Activated CD4-positive, alpha-beta T cell treated with anti-CD3 and anti-CD28 coated beads for 24 hours (primary cell): ENCODE data around the gene RGS16.

Experiments used
- DNase-seq, 2 donors: peaks; one replicate each; pipeline ENCODE4 v3.0.0-alpha.2; 2020; ENCODE audit warnings: low read depth in 2 of 2

RGS16 gene

DNA sequence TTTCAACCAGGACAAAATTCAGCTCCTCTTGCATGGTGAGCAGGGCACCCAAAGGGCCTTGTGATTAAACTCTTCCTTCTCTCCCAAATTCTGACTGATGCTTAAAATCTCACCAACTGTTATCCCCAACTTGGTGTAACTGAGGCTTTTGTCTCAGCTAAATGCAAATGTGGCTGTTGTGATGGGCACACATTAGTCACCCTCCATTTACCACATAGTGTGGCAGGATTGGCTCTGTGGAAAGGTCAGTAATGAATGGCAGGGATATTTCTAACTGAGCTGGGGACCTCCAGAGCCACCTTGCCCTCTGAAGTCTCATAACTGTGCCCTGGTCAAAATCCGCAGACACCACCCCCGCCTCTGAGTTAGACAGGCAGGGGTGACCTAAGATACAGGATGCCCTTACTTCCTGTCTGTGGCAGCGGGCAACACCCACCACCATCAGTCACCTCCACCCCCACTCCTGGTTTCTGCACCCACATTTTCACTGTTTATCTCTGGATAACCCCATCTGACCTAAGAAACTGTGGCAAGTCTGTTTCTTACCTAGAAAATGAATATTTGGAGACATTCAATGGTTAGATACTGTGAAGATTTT, 25.4 kb upstream of the RGS16 start:
- DNase-seq: peak; percentile 41 to 48

DNA sequence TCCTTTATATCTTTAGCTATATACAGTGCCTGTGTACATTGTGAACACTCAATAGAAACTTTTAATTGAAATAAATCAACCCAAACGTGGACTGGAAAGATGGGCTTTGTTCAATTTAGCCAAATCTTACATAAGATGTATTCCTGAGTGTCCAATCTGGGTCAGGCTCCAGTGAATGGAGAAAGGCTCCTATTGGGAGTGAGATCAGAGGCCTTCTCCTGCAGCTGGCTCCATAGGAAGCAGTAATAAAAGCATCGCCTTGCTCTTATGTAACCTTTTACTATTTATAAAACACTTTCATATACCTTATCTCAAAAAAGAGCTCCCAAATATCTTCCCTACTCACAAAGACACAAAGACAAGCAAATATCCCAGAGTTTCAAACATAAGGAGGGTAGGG, 24.9 kb upstream of the RGS16 start:
- DNase-seq: no peak

DNA sequence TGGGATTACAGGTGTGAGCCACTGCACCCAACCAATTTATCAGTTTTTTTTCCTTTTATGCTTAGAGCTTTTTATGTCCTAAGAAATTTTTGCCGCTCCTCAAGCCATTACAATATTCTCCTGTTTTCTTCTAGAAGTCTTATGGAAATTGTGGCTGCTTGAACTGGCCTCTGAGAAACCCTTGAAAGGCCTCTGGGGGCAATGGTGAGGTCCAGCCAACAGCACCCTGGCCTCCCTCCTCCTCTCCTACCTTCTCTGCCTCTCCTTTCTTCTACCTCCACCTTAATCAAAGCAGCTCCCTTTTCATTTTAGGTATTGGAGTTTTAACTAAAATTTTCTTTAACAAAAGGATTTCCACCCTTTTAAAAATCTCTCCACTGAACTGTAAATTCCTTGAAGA, 24.5 kb upstream of the RGS16 start:
- no peak for DNase-seq

DNA sequence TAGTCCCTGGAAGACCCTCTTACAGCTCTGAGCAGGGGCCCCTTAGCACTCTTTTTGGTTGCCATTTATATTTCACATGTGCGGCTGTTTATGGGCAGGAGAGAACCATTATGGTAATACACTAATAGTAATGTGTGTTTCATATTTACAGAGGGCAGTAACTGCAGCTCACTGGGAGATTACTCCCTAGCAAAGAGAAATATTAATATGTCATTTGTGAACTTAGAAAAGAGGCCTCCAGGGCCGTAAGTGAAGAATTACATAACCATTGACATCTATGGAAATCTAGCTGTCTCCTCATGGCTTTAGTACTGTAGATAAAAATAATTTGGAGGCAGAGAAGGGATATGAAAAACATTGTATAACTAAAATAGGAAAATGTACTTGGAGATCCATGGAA, 23.4 kb upstream of the RGS16 start:
- no peak for DNase-seq

DNA sequence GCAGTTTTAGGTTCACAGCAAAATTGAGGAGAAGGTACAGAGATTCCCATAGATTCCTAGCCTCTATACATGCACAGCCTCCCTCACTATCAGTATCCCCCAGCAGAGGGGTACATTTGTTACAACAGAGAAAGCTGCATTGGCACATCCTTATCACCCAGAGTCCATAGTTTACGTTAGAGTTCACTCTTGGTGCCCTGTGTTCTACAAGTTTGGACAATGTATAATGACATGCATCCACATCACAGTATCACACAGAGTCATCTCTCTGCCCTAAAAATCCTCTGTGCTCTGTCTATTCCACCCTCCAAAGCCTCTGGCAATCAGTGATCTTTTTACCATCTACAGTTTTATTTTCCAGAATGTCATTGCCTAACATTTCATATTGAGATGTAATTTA, 22.3 kb upstream of the RGS16 start:
- DNase-seq: no peak

DNA sequence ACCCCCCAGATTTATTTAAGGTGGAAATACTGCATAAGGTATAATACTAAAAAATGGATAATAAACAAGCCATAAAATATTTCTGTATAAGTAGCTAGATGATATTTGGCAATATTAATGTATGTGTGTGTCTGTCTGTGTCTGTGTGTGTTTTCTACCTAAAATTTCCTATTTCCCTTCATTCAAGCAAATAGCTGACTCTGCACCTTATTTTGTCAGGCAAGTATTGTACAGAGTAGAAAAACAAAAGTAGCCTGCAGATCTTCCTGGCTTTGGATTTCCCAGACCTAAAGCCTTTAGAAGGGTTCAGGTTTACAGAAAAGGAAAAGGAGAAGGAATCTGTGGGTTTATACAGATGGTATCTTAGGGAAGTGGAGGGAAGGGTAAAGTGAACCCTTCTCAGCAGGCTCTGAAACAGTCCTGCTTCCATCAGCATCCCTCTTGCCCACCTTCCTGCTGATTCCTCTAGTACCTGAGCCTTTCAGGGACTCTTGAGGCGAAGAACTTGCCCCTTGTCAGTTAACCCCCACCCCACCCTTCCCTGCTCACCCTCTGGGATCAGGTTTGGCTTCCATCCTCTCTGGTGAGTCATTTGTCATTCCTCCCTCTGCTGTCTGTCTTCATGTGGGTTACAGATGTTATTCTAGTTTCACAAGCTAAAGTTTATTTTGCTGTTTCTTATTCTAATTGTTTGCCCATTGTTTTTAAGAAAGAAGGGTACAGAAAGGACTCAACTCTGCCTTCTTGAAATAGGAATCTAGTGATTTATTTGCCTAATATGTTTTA, 21.7 kb upstream of the RGS16 start:
- no peak for DNase-seq

DNA sequence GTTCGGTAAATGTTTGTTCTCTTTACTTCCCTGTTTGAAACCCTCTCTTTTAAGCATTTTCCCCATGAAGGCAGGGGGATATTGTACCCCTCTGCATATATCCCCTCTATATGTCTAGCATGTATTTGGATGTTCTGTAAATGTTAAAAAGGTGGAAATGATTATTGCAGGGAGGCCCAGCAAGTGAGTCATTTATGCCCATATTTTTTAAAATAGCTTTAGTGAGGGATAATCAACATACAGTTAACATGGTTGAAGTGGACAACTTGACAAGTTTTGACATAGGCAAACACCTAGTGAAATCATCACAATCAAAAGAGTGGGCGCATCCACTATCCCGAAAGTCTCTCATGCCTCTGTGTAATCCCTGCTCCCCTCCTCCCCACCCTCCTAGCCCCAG, 20.8 kb upstream of the RGS16 start:
- no peak for DNase-seq

- no peak for DNase-seq
These were observed 20.4 kb upstream of the RGS16 start for GRCh38 chr1:182624577-182624976.

DNA sequence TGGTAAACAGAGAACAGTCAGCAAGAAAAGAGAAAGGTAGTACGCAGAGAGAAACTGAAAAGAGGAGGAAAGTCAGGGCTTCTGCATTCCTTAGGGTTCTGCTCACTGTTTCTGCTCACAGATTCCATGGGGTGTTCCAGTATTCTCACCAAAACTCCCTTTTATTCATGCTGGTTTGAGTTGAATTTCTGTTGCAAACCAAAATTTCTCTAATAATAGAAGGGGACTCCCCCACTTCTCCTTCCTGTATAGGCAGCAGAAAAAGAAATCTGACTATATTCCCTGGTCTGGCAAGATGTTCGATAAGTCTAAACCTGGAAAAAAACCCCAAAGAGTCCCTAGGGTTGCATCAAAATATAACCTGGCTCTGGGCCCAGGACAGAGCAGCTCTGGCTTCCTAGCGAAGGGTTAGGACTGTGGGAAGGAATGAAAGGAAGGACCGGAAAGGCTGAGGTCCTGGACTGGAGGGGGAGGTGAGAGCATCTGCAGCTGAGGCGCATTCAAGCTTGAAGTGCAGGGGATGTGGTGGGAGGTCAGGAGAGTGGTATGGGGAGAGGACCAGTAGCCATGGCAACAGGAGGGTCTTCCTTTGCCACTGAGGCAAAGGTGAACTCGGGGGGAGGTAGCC, 18.8 kb upstream of the RGS16 start:
- DNase-seq: no peak

- no peak for DNase-seq
These were observed 17.7 kb upstream of the RGS16 start for GRCh38 chr1:182621906-182622305.

- no peak for DNase-seq
These were observed 16.9 kb upstream of the RGS16 start for GRCh38 chr1:182620924-182621585.

DNA sequence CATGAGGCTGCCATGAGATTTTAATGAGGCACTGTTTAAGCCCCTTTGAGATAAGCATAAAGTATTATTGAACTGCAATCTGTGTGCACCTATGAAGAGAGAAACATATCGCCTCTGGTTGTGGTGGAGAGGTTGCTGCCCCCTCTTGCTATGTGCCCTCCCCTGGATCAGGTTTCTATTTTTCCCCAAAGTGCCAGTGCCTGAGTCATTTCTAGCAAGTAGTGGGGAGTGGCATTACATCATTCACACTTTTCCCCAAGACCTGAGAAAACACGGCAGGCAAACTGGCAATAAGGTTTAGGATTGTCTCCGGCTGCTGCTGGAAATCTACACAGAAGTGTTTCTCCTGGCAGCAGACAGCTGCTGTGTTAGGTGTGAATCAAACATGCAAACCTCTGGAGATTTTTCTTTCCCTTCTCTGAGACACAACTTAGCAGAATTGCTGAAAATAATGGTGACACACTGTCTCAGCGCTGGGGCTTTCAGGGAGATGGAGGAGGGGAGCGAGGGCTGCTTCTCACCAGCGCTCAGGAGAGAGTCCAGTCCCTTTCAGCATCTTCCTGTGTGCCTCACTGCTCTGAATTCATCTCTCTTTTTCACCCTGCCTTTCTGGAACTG, 13.7 kb upstream of the RGS16 start:
- DNase-seq: no peak

- DNase-seq: no peak
These were observed 12.8 kb upstream of the RGS16 start for GRCh38 chr1:182617014-182617429.

DNA sequence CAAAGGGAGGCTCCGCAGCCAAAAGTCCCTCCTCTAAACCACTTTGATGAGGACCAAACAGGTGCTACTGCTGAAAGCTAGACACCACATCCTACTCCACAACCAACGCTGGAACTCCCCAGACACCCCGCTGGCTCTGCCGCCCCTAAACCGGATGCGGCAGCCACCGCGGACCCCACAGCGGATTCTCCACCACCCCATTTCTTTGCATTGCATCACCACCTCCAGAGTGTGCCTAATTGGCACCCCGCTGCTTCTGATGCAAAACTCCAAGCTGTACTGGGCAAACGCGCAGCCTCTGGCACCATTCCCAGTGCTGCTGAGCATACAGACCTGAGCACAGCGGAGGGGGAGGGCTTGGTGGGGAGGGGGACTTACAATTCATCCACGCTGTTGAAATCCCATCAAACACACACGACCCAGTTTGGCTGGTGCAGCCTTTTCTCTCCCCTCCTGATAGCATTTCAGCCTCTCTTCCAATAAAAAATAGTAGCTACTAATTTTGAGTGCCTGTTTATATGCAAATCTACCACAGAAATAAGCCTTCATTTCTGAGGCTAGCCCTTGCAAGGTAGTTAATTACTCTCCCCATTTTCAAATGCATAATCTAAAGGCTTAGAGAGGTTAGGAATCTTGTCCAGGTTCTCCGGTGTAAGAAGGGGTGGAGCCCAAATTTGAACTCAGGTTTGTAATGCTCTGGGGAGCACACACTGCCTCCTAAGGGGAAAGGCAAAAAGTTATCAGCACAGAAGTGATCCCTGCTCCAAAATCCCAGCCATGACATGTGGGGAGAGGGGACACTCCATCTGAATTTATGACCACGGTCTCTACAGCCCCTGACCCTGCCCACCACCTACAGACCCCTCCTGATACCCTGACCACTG, 12.2 kb upstream of the RGS16 start:
- DNase-seq: peak; percentile 63 to 73

DNA sequence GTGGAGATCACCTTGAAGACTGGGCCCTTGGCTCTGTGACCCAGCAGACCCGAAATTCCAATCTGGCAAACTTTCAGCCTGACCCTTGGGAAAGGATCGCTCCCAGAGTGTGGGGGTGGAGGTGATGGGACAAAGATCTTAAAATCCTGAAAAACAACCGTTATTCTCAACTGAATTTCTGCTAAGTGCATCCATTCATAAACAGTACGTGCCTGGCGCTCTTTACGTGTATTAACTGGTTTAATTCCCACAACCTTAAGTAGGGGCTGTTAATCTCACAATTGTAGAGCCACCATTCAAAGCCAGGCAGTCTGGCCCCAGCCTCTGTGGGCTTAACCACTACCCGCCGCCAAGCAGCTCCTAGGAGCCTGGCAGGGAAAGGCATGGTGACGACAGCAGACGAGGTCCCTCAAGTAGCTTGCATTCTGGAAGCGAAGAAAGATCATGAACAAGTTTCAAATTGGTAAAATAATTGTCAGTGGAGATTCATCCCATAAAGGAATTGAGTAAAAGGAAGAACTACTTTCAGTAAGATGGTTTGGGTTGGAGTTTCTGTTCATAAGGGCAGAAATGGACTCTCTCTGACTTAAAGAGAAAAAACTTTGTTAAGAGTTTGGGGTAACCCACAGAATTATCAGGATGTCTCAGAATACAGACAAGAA, 11.4 kb upstream of the RGS16 start:
- peak in 1 of 2 donors; percentile 36 for DNase-seq

GRCh38 chr1:182614796-182615454, 10.7 kb upstream of the RGS16 start:
- peak; percentile 42 for DNase-seq

DNA sequence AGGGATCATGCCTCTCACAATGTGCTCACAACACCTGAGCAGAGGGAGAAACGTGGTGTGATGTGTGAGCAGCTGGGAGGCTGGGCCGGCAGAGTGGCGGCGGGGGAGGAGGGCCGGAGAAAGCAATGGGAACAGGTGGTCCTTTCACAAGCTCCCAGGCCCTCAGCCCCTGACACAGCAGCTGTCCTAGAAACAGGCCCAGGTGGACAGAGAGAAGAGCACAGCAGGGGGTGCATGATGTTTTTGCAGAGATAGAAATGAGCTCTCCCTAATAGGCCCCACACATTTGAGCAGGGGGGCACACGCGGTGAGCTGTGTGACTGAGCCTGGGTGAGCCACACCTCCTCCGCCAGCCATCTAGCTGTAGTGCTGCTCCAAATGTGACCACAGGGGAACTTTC, 7.6 kb upstream of the RGS16 start:
- DNase-seq: no peak

DNA sequence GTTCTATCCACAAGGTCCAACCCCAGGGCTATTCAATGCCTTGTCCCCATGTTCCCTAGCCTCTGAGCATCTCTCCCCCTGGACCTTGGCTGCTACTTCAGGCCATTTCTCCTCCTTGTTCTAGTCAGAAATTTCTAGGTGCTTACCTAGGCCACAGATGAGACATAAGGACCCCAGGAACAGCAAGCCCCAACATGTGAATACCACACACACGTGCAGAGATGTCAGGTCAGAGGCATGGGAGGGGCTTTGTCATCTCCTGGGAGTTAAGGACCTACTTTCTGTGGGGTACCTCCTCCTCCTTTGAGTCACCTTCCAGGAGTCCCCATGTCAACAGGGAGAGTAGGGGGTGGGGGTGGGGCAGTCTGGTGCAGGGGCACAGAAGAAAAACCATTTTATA, 7.1 kb upstream of the RGS16 start:
- no peak for DNase-seq

- no peak for DNase-seq
These were observed 6.5 kb upstream of the RGS16 start for GRCh38 chr1:182610606-182611194.
